Coronary artery (tissue), 2 donors: ENCODE results near the gene NOTCH2.
A peak's percentile ranks its signal among the peaks of the same experiment; 100 is the strongest.

Experiments used
- DNase-seq: peaks from one replicate; pipeline ENCODE4 v3.0.0-alpha.2; 2017; ENCODE audit warnings: low spot score
- H3K27ac ChIP-seq, 2 donors: fragments of 200-600 bp; sonication (generic); one replicate each; pipeline ENCODE4 v1.5.1; 2016 to 2019
- H3K4me3 ChIP-seq: fragments of 200-600 bp; sonication (generic); 2 replicates; pipeline ENCODE4 v1.5.1; 2016; ENCODE audit warnings: mild to moderate bottlenecking, moderate library complexity
- CTCF ChIP-seq: fragments of 200-600 bp; sonication (generic); IDR thresholded peaks from one replicate; pipeline ENCODE4 v1.5.1; 2019; ENCODE audit warnings: antibody characterized with exemption

NOTCH2 gene

GRCh38 chr1:119885903-119886783, 183.3 kb downstream of the NOTCH2 start:
- no peak overlapping the region for H3K27ac ChIP-seq
- no peak for DNase-seq
- no peak overlapping the region for H3K4me3 ChIP-seq
- peak; percentile 60 for TF ChIP-seq CTCF

GRCh38 chr1:119884711-119885110, 184.8 kb downstream of the NOTCH2 start:
- H3K27ac ChIP-seq, result no peak overlapping the region
- no peak for DNase-seq
- H3K4me3 ChIP-seq, result no peak overlapping the region
- TF ChIP-seq CTCF, result no peak

- no peak overlapping the region for H3K27ac ChIP-seq
- no peak for DNase-seq
- no peak for TF ChIP-seq CTCF
- H3K4me3 ChIP-seq, result no peak overlapping the region
Observed at GRCh38 chr1:119883826-119884225, 185.6 kb downstream of the NOTCH2 start.

DNA sequence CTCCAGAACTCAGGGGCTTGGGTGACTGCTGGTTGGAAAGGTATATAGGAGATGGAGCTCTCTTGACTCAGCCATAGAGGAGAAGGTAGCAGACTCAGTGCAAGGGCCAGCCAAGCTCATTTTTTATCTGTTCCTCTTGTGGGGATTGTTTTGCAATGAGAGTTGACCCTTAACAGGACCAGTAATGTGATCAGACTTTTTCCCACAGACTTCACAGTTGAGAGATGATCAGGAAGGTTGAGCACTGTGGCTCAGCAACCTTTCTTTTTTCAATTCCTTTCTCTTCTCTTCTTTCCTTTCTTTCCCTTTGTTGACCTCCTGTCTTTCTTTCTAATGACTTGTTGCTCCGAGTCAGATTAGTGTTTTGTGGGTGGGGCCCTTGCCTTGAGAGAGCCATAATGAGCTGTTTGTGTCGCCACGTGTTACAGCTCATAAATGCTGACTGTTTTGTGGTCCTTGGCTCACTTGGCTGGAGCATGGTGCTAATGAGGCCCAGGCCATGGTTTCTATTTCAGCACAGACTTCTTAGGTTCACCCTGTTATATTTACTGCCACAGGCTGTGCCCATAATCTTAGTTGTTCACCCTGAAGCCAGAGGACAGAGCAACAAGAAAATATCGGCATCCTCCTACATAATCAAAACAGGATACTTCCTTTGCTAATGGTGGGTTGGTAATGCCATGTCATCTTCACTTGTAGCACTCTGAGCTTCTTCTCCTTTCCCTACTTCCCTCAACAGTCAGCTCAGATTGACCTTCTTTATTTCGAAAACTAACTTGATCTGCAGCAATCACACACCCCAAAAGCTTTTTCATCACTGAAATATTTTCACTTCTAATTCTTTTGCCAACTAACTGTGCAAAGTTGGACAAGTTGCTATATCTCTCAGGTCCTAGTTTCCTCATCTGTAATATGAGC, 187.1 kb downstream of the NOTCH2 start:
- no peak overlapping the region for H3K4me3 ChIP-seq
- DNase-seq, result no peak
- no peak for TF ChIP-seq CTCF
- no peak overlapping the region for H3K27ac ChIP-seq

DNA sequence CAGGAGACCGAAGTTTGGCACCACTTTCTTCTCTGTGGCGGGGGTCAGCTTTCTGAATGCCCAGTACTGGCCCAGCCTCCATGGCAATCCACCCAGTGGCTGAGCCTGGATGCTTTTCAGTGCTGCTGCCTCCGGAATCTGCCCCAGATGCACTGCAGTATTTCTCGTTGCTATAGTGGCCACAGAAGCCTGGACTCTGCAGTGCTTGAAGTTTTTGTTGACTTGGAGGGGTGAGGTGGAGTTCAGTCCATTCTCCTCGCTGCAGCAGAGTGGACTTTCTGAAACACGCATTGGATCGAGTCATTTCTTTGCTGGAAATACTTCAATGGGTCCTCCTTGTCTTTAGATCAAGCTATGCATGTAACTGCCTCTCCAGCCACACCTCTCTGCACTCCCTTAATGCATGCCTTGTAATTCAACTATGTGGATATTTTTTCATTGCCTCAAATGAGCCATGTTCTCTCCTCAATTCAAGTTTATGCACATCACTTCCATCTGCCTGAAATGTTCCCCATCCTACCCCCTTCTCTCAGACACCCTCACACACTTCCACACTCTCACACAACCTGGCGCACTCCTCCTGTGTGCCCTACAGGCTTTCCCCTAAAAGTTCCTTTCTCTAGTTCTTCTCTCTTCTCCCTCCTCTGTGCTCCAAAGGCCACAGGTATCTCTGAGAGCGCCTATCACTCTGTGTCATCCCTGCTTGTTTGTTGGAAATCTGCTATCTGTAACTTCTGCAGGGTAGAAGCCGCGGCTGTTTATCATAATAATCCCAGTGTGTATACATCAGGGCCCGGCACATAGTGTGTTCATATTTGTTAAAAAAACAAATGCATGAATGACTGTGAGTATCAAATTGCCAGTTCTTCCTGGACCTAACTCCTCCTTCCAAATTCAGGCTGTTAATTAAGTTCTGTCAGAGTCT, 189.7 kb downstream of the NOTCH2 start:
- no peak overlapping the region for H3K27ac ChIP-seq
- DNase-seq, result no peak
- no peak overlapping the region for H3K4me3 ChIP-seq
- no peak for TF ChIP-seq CTCF

DNA sequence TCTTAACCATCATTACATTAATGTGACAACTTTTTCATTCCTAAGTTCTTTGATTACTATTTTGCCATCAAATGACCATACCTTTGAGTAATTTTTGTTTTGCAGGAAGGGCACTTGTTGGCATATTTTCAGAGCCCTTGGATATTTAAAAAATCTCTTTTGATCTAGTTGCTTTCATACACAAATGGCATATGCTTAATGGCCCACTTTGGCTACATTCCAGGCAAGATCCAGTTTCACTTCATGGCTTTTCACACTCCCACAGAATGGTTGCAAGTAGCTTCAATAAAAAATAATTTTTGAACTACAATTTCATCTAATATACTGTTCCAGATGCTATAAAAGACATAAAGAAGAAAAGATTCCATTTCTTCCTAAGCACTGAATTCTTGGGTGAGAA, 191.3 kb downstream of the NOTCH2 start:
- no peak for DNase-seq
- Histone ChIP-seq H3K27ac (no peak overlapping the region), H3K4me3 (no peak overlapping the region)
- TF ChIP-seq CTCF, result no peak
